ENCODE data around the gene PMS2. TPM values are rescaled to one million over a fixed set of nuclear protein-coding genes. Genes with fewer than 3 reads are reported as not detected.

PMS2 gene
- total and polyA plus RNA-seq, 2 experiments from 2014 or later = 5.2 to 15.6 TPM

DNA sequence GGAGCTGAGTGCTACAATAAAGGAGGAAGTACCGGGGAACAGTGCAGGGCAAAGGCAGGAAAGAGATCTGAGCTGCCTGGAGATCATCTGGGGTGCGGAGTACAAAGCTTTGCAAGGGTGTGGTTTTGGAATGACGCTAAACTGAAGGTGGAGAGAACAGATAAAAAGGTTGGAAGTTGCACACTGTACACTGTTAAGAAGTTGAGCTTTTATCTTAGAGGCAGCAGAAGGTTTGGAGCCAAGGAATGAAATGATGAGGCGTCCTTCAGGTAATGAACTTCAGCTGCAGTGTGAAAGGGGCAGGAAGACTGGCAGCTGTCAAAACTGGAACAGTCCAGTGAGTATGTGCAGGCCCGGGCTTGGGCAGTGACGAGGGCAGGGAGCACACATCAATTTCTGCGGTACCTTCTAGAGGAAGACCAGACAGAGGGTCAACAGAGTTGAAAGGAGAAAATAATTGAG is 15.2 kb upstream of the PMS2 start:
- H3K4me1 Mint-ChIP-seq = peaks cover 4% of the 10 kb centered on the region; the same call in 2 of the 3 replicates
- Histone ChIP-seq H3K36me3 (ENCODE audit: insufficient read depth) (peaks cover 70% of the 10 kb centered on the region), H3K9me2 (ENCODE audit: insufficient read depth) (no peaks in the 10 kb centered on the region), H3K27me3 (ENCODE audit: insufficient read depth) (no peaks in the 10 kb centered on the region), H3K27ac (ENCODE audit: low read depth) (no peak overlapping the region), H3K4me3 (no peak overlapping the region), H3K4me2 (no peak overlapping the region), H3K4me1 (ENCODE audit: insufficient read depth) (no peaks in the 10 kb centered on the region), H3K79me2 (replicated peaks; ENCODE audit: insufficient read depth) (peaks cover 4% of the 10 kb centered on the region; the same call in 1 of the 2 replicates), H3F3A (replicated peaks; ENCODE audit: low read depth) (peaks cover 12% of the 10 kb centered on the region; the same call in 1 of the 2 replicates), H2AFZ (no peak overlapping the region), H4K20me1 (replicated peaks; ENCODE audit: insufficient read depth) (peaks cover 27% of the 10 kb centered on the region)
- no peak overlapping the region for H3K27ac Mint-ChIP-seq
- TF ChIP-seq EZH2 (IDR thresholded peaks at IDR 0.05; ENCODE audit: low read depth, unreplicated experiment) (no peak), POLR2AphosphoS5 (IDR thresholded peaks at IDR 0.05; ENCODE audit: low read depth) (no peak), REST (IDR thresholded peaks at IDR 0.05; ENCODE audit: unreplicated experiment) (no peak), ZNF114 (CRISPR knock-in tag; IDR thresholded peaks at IDR 0.05) (no peak), STAT1 (IDR thresholded peaks at IDR 0.05; ENCODE audit: unreplicated experiment) (no peak), JUNB (IDR thresholded peaks at IDR 0.05; ENCODE audit: unreplicated experiment) (no peak), NANOG (IDR thresholded peaks at IDR 0.05; ENCODE audit: borderline replicate concordance) (no peak), ZNF331 (CRISPR knock-in tag; IDR thresholded peaks at IDR 0.05; ENCODE audit: low read depth) (no peak), EZH2phosphoT487 (IDR thresholded peaks at IDR 0.05; ENCODE audit: unreplicated experiment) (no peak), ZNF462 (CRISPR knock-in tag; IDR thresholded peaks at IDR 0.05) (no peak), CREB1 (CRISPR knock-in tag; IDR thresholded peaks at IDR 0.05; ENCODE audit: low read depth) (no peak)
- TF ChIP-seq, protein P1, sequence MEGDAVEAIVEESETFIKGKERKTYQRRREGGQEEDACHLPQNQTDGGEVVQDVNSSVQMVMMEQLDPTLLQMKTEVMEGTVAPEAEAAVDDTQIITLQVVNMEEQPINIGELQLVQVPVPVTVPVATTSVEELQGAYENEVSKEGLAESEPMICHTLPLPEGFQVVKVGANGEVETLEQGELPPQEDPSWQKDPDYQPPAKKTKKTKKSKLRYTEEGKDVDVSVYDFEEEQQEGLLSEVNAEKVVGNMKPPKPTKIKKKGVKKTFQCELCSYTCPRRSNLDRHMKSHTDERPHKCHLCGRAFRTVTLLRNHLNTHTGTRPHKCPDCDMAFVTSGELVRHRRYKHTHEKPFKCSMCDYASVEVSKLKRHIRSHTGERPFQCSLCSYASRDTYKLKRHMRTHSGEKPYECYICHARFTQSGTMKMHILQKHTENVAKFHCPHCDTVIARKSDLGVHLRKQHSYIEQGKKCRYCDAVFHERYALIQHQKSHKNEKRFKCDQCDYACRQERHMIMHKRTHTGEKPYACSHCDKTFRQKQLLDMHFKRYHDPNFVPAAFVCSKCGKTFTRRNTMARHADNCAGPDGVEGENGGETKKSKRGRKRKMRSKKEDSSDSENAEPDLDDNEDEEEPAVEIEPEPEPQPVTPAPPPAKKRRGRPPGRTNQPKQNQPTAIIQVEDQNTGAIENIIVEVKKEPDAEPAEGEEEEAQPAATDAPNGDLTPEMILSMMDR (conservative IDR thresholded peaks at IDR 0.05; ENCODE audit: low read depth in 2 of 2) = no peak
- TF ChIP-seq, protein P2, sequence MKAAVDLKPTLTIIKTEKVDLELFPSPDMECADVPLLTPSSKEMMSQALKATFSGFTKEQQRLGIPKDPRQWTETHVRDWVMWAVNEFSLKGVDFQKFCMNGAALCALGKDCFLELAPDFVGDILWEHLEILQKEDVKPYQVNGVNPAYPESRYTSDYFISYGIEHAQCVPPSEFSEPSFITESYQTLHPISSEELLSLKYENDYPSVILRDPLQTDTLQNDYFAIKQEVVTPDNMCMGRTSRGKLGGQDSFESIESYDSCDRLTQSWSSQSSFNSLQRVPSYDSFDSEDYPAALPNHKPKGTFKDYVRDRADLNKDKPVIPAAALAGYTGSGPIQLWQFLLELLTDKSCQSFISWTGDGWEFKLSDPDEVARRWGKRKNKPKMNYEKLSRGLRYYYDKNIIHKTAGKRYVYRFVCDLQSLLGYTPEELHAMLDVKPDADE (IDR thresholded peaks at IDR 0.05) = no peak
- ATAC-seq (no peak), DNase-seq (ENCODE audit: low spot score) (no peak)
- H3K36me3 Mint-ChIP-seq (ENCODE audit: low read depth) = peaks cover 100% of the 10 kb centered on the region
- H3K4me3 Mint-ChIP-seq = no peak overlapping the region
- H3K27me3 Mint-ChIP-seq (ENCODE audit: insufficient read depth, low read depth, poor library complexity) = no peaks in the 10 kb centered on the region
- H3K9me3 Mint-ChIP-seq = no peaks in the 10 kb centered on the region; the same call in 2 of the 3 replicates
